MCF 10A (cell line): ENCODE data around the gene HEPACAM2. TPM values are rescaled to one million over a fixed set of nuclear protein-coding genes. Genes with fewer than 3 reads are reported as not detected.

Source experiments
- BruUV-seq: library from RNA; stranded (reverse); fragments of 400-500 nt; replicated peaks from 2 replicates; lab custom pipeline; 2021; lab: Mats Ljungman, UMichigan
- CTCF ChIA-PET: fragments of 300-600 bp; sonication (Branson Sonifier 250); formaldehyde crosslinking; extraction: SDS; loops from one replicate; lab custom pipeline; 2021; ENCODE audit warnings: antibody characterized with exemption, inconsistent platforms; lab: Yijun Ruan, JAX
- POLR2A ChIA-PET: fragments of 300-600, 350-650 bp; sonication (Branson Sonifier 250); formaldehyde crosslinking; extraction: SDS; loops from one replicate; lab custom pipeline; 2020; ENCODE audit warnings: antibody characterized with exemption, inconsistent platforms; lab: Yijun Ruan, JAX
- DNase-seq: peaks from one replicate; pipeline ENCODE4 v3.0.0-alpha.2; 2018; ENCODE audit not compliant: unreplicated experiment
- H3K27ac Mint-ChIP-seq: one replicate; pipeline ENCODE4 v1.8.0; 2022; ENCODE audit warnings: mild to moderate bottlenecking, low read depth, mixed read lengths; ENCODE audit not compliant: unreplicated experiment
- H3K27me3 Mint-ChIP-seq: one replicate; pipeline ENCODE4 v1.8.0; 2022; ENCODE audit warnings: mixed read lengths; ENCODE audit not compliant: insufficient read depth, unreplicated experiment
- H3K36me3 Mint-ChIP-seq: one replicate; pipeline ENCODE4 v1.8.0; 2022; ENCODE audit warnings: mild to moderate bottlenecking, moderate library complexity, mixed read lengths; ENCODE audit not compliant: insufficient read depth, unreplicated experiment
- H3K4me1 Mint-ChIP-seq: one replicate; pipeline ENCODE4 v1.8.0; 2022; ENCODE audit warnings: mixed read lengths; ENCODE audit not compliant: insufficient read depth, unreplicated experiment
- H3K4me3 Mint-ChIP-seq: one replicate; pipeline ENCODE4 v1.8.0; 2022; ENCODE audit warnings: mild to moderate bottlenecking, moderate library complexity, mixed read lengths; ENCODE audit not compliant: unreplicated experiment
- H3K9me3 Mint-ChIP-seq: one replicate; pipeline ENCODE4 v1.8.0; 2022; ENCODE audit warnings: mixed read lengths; ENCODE audit not compliant: unreplicated experiment
- CTCF ChIP-seq: fragments of 200-600 bp; IDR thresholded peaks from one replicate; pipeline ENCODE4 v1.8.0; 2022; ENCODE audit warnings: antibody characterized with exemption, mild to moderate bottlenecking; ENCODE audit not compliant: unreplicated experiment
- intact Hi-C: fragments of 100-400 bp; cut with micrococcal nuclease; formaldehyde crosslinking; loops from 2 replicates; pipeline ENCODE4 v1.14.1; 2022
- total RNA-seq: library from RNA; stranded (reverse); gene quantifications from 2 replicates; pipeline ENCODE4 v1.2.3, GENCODE V29; 2022

Gene HEPACAM2
- total RNA-seq, 1 experiment from 2014 or later = not detected

GRCh38 chr7:93232673-93233018 lies 6.4 kb upstream of the HEPACAM2 start:
- POLR2A ChIA-PET = interaction anchor here (0.6 to 2.6 kb wide), 11 partner anchors 9 to 1098 kb away, joined by 3 to 21 read pairs (median 3); partner anchors contain the start of genes CDK6, CYP51A1 and SAMD9
- no peak for TF ChIP-seq CTCF
- H3K4me3 Mint-ChIP-seq = peak overlapping the region; percentile 96
- H3K9me3 Mint-ChIP-seq = no peaks in the 10 kb centered on the region
- peak overlapping the region; percentile 73 for H3K27ac Mint-ChIP-seq
- H3K36me3 Mint-ChIP-seq = no peaks in the 10 kb centered on the region
- H3K27me3 Mint-ChIP-seq = peaks cover 2% of the 10 kb centered on the region
- intact Hi-C loops = loop anchor here (10.0 kb wide), 1 partner anchor 398 kb away; the partner anchor contains the start of gene CDK6
- CTCF ChIA-PET = interaction anchor here (0.7 to 4.0 kb wide), 3 partner anchors 8 to 390 kb away, joined by 3 to 29 read pairs (median 3); no protein-coding TSS in a partner anchor
- DNase-seq = no peak
- BruUV-seq = TSS peak; percentile 61
- H3K4me1 Mint-ChIP-seq = no peaks in the 10 kb centered on the region

GRCh38 chr7:93231799-93232672 lies 5.8 kb upstream of the HEPACAM2 start, which contains the start of gene VPS50:
TSS of gene VPS50 (plus strand) at chr7:93232366. CDS start at chr7:93232468, 102 bp downstream.
- BruUV-seq = no TSS peak
- POLR2A ChIA-PET = interaction anchor here (0.5 to 2.6 kb wide), 20 partner anchors 10 to 1097 kb away, joined by 3 to 21 read pairs (median 4); partner anchors contain the start of genes CDK6, CYP51A1, PEX1 and RBM48
- CTCF ChIA-PET = interaction anchor here (0.6 to 4.0 kb wide), 7 partner anchors 9 to 607 kb away, joined by 3 to 29 read pairs (median 3); no protein-coding TSS in a partner anchor
- TF ChIP-seq CTCF = no peak
- Mint-ChIP-seq H3K4me3 (peak within 1 kb of the TSS; percentile 96), H3K36me3 (no peaks in the 10 kb centered on the region), H3K27ac (peak within 1 kb of the TSS; percentile 73), H3K27me3 (peaks cover 8% of the 10 kb centered on the region), H3K9me3 (no peaks in the 10 kb centered on the region), H3K4me1 (no peaks in the 10 kb centered on the region)
- peak; percentile 97 for DNase-seq
- intact Hi-C loops = loop anchor here (10.0 kb wide), 1 partner anchor 397 kb away; the partner anchor contains the start of gene CDK6

DNA sequence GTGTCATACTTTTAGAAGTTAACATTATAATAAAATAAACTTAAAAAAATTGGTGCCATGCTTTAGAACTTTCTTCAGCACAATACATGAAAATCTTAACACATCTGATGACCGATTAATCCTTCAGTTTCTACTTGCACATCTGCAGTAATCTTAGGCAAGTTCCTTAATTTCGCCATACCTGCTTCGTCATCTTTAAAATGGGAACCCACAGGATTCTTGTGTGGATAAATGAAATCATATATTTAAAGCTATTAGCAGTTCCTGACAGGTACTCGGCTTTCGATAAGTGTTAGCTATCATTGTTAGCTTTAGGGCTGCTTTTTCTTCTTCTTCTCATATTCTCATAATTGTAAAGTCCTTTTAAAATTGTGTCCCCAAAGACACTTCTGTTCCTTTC lies 5.0 kb upstream of the HEPACAM2 start:
- Mint-ChIP-seq H3K27me3 (peaks cover 10% of the 10 kb centered on the region), H3K4me1 (no peaks in the 10 kb centered on the region), H3K9me3 (no peaks in the 10 kb centered on the region), H3K27ac (peak overlapping the region; percentile 73), H3K36me3 (no peaks in the 10 kb centered on the region), H3K4me3 (peak overlapping the region; percentile 96)
- ChIA-PET CTCF (interaction anchor here (0.6 to 4.0 kb wide), 5 partner anchors 15 to 546 kb away, joined by 3 to 29 read pairs (median 3); no protein-coding TSS in a partner anchor), POLR2A (interaction anchor here (0.5 to 2.6 kb wide), 14 partner anchors 10 to 783 kb away, joined by 3 to 21 read pairs (median 4); partner anchors contain the start of genes CDK6, PEX1, RBM48 and SAMD9)
- intact Hi-C loops = loop anchor here (10.0 kb wide), 1 partner anchor 396 kb away; the partner anchor contains the start of gene CDK6
- peak; percentile 57 for DNase-seq
- no peak for TF ChIP-seq CTCF
- BruUV-seq = no TSS peak
